Neuronal stem cell (in vitro differentiated cells): ENCODE data around the gene SLC25A42.

Experiments used
- DNase-seq: peaks from one replicate; pipeline ENCODE4 v3.0.0-alpha.2; 2013; ENCODE audit warnings: low spot score
- H2AFZ ChIP-seq: one replicate; pipeline ENCODE4 v1.6.1; 2013; ENCODE audit warnings: mild to moderate bottlenecking, low read length, inconsistent platforms
- H2AK5ac ChIP-seq: 2 replicates; pipeline ENCODE4 v1.6.1; 2013; ENCODE audit warnings: low read depth, mild to moderate bottlenecking, inconsistent platforms, low read length, moderate library complexity, mixed read lengths
- H2BK120ac ChIP-seq: 2 replicates; pipeline ENCODE4 v1.6.1; 2013; ENCODE audit warnings: low read depth, mild to moderate bottlenecking, inconsistent platforms, low read length, moderate library complexity, mixed read lengths
- H2BK12ac ChIP-seq: one replicate; pipeline ENCODE4 v1.6.1; 2013; ENCODE audit warnings: low read length, inconsistent platforms
- H2BK15ac ChIP-seq: 2 replicates; pipeline ENCODE4 v1.6.1; 2013; ENCODE audit warnings: mild to moderate bottlenecking, low read length, inconsistent platforms, mixed read lengths
- H2BK5ac ChIP-seq: one replicate; pipeline ENCODE4 v1.6.1; 2013; ENCODE audit warnings: inconsistent platforms, mild to moderate bottlenecking, low read length, moderate library complexity
- H3K14ac ChIP-seq: one replicate; pipeline ENCODE4 v1.6.1; 2013; ENCODE audit warnings: low read length, inconsistent platforms
- H3K18ac ChIP-seq: 2 replicates; pipeline ENCODE4 v1.6.1; 2013; ENCODE audit warnings: low read length, inconsistent platforms
- H3K23ac ChIP-seq: 2 replicates; pipeline ENCODE4 v1.6.1; 2013; ENCODE audit warnings: low read depth, mild to moderate bottlenecking, mixed read lengths, low read length, inconsistent platforms; ENCODE audit not compliant: poor library complexity
- H3K27ac ChIP-seq: replicated peaks from 3 replicates; pipeline ENCODE4 v1.5.1; 2013; ENCODE audit warnings: low read length, inconsistent platforms
- H3K27me3 ChIP-seq, 3 experiments: 2 replicates each; pipeline ENCODE4 v1.6.1; 2013; ENCODE audit warnings: low read length in 3 of 3, mild to moderate bottlenecking in 2 of 3, inconsistent platforms in 1 of 3, low read depth in 1 of 3, mixed read lengths in 1 of 3, moderate library complexity in 1 of 3; ENCODE audit not compliant: control insufficient read depth in 3 of 3, insufficient read depth in 3 of 3
- H3K36me3 ChIP-seq, 2 donors: replicated peaks in 1 of 2; 2 replicates each; pipeline ENCODE4 v1.6.1; 2013; ENCODE audit warnings: low read length in 2 of 2; ENCODE audit not compliant: control insufficient read depth in 2 of 2, insufficient read depth in 2 of 2
- H3K4ac ChIP-seq: 2 replicates; pipeline ENCODE4 v1.6.1; 2013; ENCODE audit warnings: inconsistent platforms, mild to moderate bottlenecking, low read length, moderate library complexity
- H3K4me1 ChIP-seq, 2 donors: 1 replicate in 1 of 2; 2 replicates in 1 of 2; pipeline ENCODE4 v1.6.1; 2013; ENCODE audit warnings: low read length in 2 of 2, low read depth in 1 of 2; ENCODE audit not compliant: control insufficient read depth in 2 of 2, insufficient read depth in 1 of 2
- H3K4me2 ChIP-seq: one replicate; pipeline ENCODE4 v1.6.1; 2013; ENCODE audit warnings: mild to moderate bottlenecking, low read length, inconsistent platforms; ENCODE audit not compliant: insufficient read depth, poor library complexity, severe bottlenecking
- H3K4me3 ChIP-seq, 2 donors: 2 replicates each; pipeline ENCODE4 v1.5.1; 2013; ENCODE audit warnings: low read length in 2 of 2, mild to moderate bottlenecking in 2 of 2, inconsistent platforms in 1 of 2, moderate library complexity in 1 of 2
- H3K79me1 ChIP-seq: one replicate; pipeline ENCODE4 v1.6.1; 2013; ENCODE audit warnings: low read depth, mild to moderate bottlenecking, inconsistent platforms, low read length, moderate library complexity
- H3K9ac ChIP-seq: one replicate; pipeline ENCODE4 v1.6.1; 2013; ENCODE audit warnings: mild to moderate bottlenecking, low read depth, low read length, inconsistent platforms; ENCODE audit not compliant: poor library complexity
- H3K9me3 ChIP-seq, 2 donors: replicated peaks in 1 of 2; 2 replicates each; pipeline versions ENCODE3 to v1.6.1; 2013; ENCODE audit warnings: low read length in 2 of 2, mild to moderate bottlenecking in 2 of 2, inconsistent platforms in 1 of 2, low read depth in 1 of 2, mixed read lengths in 1 of 2, moderate library complexity in 1 of 2; ENCODE audit not compliant: control insufficient read depth in 2 of 2, insufficient read depth in 1 of 2
- H4K8ac ChIP-seq: one replicate; pipeline ENCODE4 v1.6.1; 2013; ENCODE audit warnings: low read depth, mild to moderate bottlenecking, inconsistent platforms, low read length, moderate library complexity
- H4K91ac ChIP-seq: one replicate; pipeline ENCODE4 v1.6.1; 2013; ENCODE audit warnings: low read length, low read depth, mild to moderate bottlenecking, inconsistent platforms; ENCODE audit not compliant: poor library complexity
- WGBS, 2 donors: extraction: QIAGEN DNeasy Blood & Tissue Kit; methylation state at CpG; one replicate each; pipeline ENCODE4 v1.1.7; 2013; ENCODE audit warnings: missing lambda C conversion rate in 2 of 2, mixed read lengths in 1 of 2; ENCODE audit not compliant: insufficient read length in 2 of 2, insufficient replicate concordance in 1 of 2; ENCODE audit errors: extremely low coverage in 2 of 2; 5-methylcytosine and 5-hydroxymethylcytosine counted together

SLC25A42 gene

DNA sequence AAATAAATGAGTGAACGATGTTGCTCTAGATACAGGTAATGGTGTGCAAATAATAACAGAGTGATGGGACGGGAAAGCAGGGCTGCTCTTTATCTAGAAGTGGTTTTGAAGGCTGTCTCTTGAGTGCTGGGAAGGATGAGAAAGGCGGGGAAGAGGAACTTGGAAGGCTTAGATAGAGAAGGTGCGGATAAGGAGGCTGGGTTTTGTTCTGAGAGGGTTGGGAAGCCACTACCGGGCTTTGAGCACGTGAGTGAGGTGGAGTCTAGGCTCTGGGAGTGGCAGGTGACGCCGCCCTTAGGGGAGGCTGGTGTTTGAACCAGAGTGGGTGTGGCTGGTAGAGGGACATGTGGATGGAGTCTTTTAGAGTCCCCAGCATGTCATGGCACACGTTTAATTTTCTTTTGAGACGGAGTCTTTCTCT, 29.6 kb upstream of the SLC25A42 start:
- peak overlapping the region; percentile 86 to 99 for H3K4me3 ChIP-seq
- peak overlapping the region; percentile 85 for H3K4me2 ChIP-seq
- peak overlapping the region; percentile 65 for H3K18ac ChIP-seq
- H2BK15ac ChIP-seq: no peak overlapping the region
- H3K4ac ChIP-seq: no peak overlapping the region
- H3K14ac ChIP-seq: no peak overlapping the region
- peak overlapping the region; percentile 100 for H2AFZ ChIP-seq
- H2AK5ac ChIP-seq: no peak overlapping the region
- H4K91ac ChIP-seq: no peak overlapping the region
- no peak overlapping the region for H3K27ac ChIP-seq
- peak; percentile 24 for DNase-seq
- peaks cover 7% of the 10 kb centered on the region for H3K79me1 ChIP-seq
- H2BK12ac ChIP-seq: no peak overlapping the region
- H3K4me1 ChIP-seq: peaks cover 4 to 5% of the 10 kb centered on the region in 2 donors
- WGBS, 2 donors: no CpG with 5 or more reads among the region's 10 CpGs
- no peak overlapping the region for H2BK120ac ChIP-seq
- peaks cover 7 to 20% of the 10 kb centered on the region in 2 donors for H3K9me3 ChIP-seq
- peak overlapping the region; percentile 94 for H3K23ac ChIP-seq
- H2BK5ac ChIP-seq: no peak overlapping the region
- peak overlapping the region; percentile 63 for H3K9ac ChIP-seq
- H3K27me3 ChIP-seq: no peaks in the 10 kb centered on the region
- peaks cover 9 to 53% of the 10 kb centered on the region in 2 donors for H3K36me3 ChIP-seq
- H4K8ac ChIP-seq: no peak overlapping the region

- no peak overlapping the region for H2BK5ac ChIP-seq
- H4K91ac ChIP-seq: no peak overlapping the region
- no peak for DNase-seq
- H3K18ac ChIP-seq: no peak overlapping the region
- no peak overlapping the region for H3K9ac ChIP-seq
- H3K4me2 ChIP-seq: no peak overlapping the region
- peaks cover 24 to 64% of the 10 kb centered on the region in 2 donors for H3K36me3 ChIP-seq
- H3K27ac ChIP-seq: no peak overlapping the region
- no peak overlapping the region for H4K8ac ChIP-seq
- peaks cover 7 to 20% of the 10 kb centered on the region in 2 donors for H3K9me3 ChIP-seq
- H3K4me1 ChIP-seq: no peaks in the 10 kb centered on the region
- no peak overlapping the region for H3K23ac ChIP-seq
- H3K4me3 ChIP-seq: no peak overlapping the region
- H3K27me3 ChIP-seq: no peaks in the 10 kb centered on the region
- H2AK5ac ChIP-seq: no peak overlapping the region
- H2BK120ac ChIP-seq: no peak overlapping the region
- WGBS, 2 donors: no CpG with 5 or more reads among the region's 4 CpGs
- no peak overlapping the region for H3K4ac ChIP-seq
- no peak overlapping the region for H2BK15ac ChIP-seq
- H2BK12ac ChIP-seq: no peak overlapping the region
- no peak overlapping the region for H3K14ac ChIP-seq
- H2AFZ ChIP-seq: no peak overlapping the region
- peaks cover 8% of the 10 kb centered on the region for H3K79me1 ChIP-seq
Measured at GRCh38 chr19:19039901-19040300, 23.9 kb upstream of the SLC25A42 start.

GRCh38 chr19:19040417-19040816, 23.4 kb upstream of the SLC25A42 start:
- Histone ChIP-seq H3K23ac (no peak overlapping the region), H3K4me2 (no peak overlapping the region), H2AK5ac (no peak overlapping the region), H2AFZ (no peak overlapping the region), H4K8ac (no peak overlapping the region), H2BK12ac (no peak overlapping the region), H4K91ac (no peak overlapping the region), H3K18ac (no peak overlapping the region), H3K9ac (no peak overlapping the region), H3K9me3 (peaks cover 7 to 20% of the 10 kb centered on the region in 2 donors), H3K4me3 (no peak overlapping the region), H3K14ac (no peak overlapping the region), H3K4me1 (no peaks in the 10 kb centered on the region), H3K36me3 (peaks cover 24 to 68% of the 10 kb centered on the region in 2 donors), H3K79me1 (peaks cover 8% of the 10 kb centered on the region), H2BK120ac (no peak overlapping the region), H3K27me3 (no peaks in the 10 kb centered on the region), H2BK15ac (no peak overlapping the region), H3K27ac (no peak overlapping the region), H2BK5ac (no peak overlapping the region), H3K4ac (no peak overlapping the region)
- no CpG with 5 or more reads among the region's 7 CpGs for WGBS, 2 donors
- DNase-seq: no peak

DNA sequence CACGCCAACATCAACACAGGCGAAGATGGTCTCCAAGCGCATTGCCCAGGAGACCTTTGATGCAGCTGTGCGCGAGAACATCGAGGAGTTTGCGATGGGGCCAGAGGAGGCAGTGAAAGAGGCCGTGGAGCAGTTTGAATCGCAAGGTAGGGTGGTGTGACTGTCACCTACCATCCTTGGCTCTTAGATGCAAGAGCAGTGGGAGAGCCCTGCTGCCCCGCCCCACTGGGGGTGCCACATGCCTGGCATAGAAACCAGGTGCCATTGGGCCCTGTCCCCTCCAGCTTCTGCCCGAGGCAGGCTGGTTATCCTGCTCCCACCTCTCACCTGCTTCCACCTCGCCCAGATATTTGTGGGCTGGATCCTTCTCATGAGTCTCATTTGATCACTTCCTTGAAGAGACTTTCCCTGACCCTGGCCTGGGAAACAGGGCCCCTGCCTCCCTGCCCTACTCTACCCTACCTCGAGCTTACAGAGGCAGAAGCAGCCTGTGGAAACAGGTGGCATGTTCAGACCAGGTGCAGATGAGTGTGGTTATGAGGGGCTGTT, 21.0 kb upstream of the SLC25A42 start:
- Histone ChIP-seq H2BK120ac (no peak overlapping the region), H3K27ac (no peak overlapping the region), H3K18ac (no peak overlapping the region), H2BK15ac (no peak overlapping the region), H3K4me2 (no peak overlapping the region), H3K9ac (no peak overlapping the region), H3K9me3 (peaks cover 1 to 7% of the 10 kb centered on the region in 2 donors), H3K27me3 (no peaks in the 10 kb centered on the region), H3K4me1 (no peaks in the 10 kb centered on the region), H3K79me1 (peaks cover 6% of the 10 kb centered on the region), H2BK5ac (peak overlapping the region; percentile 29), H4K8ac (no peak overlapping the region), H2AFZ (no peak overlapping the region), H3K4ac (no peak overlapping the region), H4K91ac (no peak overlapping the region), H3K14ac (peak overlapping the region; percentile 79), H2BK12ac (no peak overlapping the region), H3K23ac (no peak overlapping the region), H2AK5ac (no peak overlapping the region), H3K36me3 (peaks cover 21 to 71% of the 10 kb centered on the region in 2 donors), H3K4me3 (peak overlapping the region in 1 of 2 donors; percentile 64)
- DNase-seq: no peak
- no CpG with 5 or more reads among the region's 13 CpGs for WGBS, 2 donors
